ENCODE results near the gene SLC39A5.
"Not testable (repeated sequence)": the region's sequence is repeated elsewhere in the genome, so short reads cannot be mapped to it uniquely, and the experiment has no call there.

The SLC39A5 gene

DNA sequence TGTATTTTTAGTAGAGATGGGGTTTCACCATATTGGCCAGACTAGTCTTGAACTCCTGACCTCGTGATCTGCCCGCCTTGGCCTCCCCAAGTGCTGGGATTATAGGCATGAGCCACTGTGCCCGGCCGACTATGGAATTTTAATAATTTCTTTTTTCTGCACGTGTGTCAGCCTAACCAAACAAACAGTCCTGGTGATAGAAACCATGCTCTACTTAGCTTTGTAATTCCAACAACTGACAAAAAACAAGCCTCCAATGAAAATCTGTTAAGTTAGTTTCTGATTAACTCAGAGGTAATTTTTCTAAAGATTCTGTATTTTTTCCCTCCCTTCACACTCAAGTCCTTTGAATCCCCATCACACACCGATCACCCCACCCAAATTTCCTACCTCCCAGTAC, 52.2 kb downstream of the SLC39A5 start:
- Histone ChIP-seq H3K9me3 (ENCODE audit: control insufficient read depth, insufficient read depth, low read length) (no peaks in the 10 kb centered on the region), H3K4me3 (ENCODE audit: low read depth, low read length) (no peak overlapping the region), H3K4me1 (ENCODE audit: control insufficient read depth, insufficient read depth, low read length) (peaks cover 6% of the 10 kb centered on the region), H3K27me3 (ENCODE audit: control insufficient read depth, insufficient read depth, low read length) (no peaks in the 10 kb centered on the region), H3K9ac (ENCODE audit: low read depth, low read length) (no peak overlapping the region), H3K36me3 (ENCODE audit: control insufficient read depth, insufficient read depth, low read length) (peaks cover 87% of the 10 kb centered on the region), H3K27ac (ENCODE audit: low read depth, low read length) (no peak overlapping the region)

DNA sequence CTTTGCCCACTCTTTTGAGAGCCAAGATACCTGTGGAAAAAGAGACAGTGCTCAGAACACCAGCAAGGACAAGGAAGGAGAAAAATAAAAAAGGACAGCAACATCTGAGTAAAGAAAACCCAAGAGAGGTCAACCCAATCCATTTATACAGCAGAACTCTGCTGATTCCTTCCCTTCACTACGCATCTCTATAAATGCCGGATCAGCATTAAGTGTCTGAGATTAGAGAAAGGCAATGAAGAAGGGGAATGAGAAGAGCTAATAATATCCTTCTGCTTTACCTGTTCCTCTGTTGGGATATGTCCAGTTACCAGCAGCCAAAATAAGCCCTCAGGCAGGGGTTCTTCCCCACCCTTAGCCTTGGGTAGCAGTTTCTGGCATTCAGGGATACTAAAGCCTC, 52.7 kb downstream of the SLC39A5 start:
- H3K9ac ChIP-seq (ENCODE audit: low read depth, low read length), result no peak overlapping the region
- peaks cover 84% of the 10 kb centered on the region for H3K36me3 ChIP-seq (ENCODE audit: control insufficient read depth, insufficient read depth, low read length)
- peaks cover 6% of the 10 kb centered on the region for H3K4me1 ChIP-seq (ENCODE audit: control insufficient read depth, insufficient read depth, low read length)
- no peak overlapping the region for H3K27ac ChIP-seq (ENCODE audit: low read depth, low read length)
- H3K4me3 ChIP-seq (ENCODE audit: low read depth, low read length), result no peak overlapping the region
- no peaks in the 10 kb centered on the region for H3K27me3 ChIP-seq (ENCODE audit: control insufficient read depth, insufficient read depth, low read length)
- no peaks in the 10 kb centered on the region for H3K9me3 ChIP-seq (ENCODE audit: control insufficient read depth, insufficient read depth, low read length)

DNA sequence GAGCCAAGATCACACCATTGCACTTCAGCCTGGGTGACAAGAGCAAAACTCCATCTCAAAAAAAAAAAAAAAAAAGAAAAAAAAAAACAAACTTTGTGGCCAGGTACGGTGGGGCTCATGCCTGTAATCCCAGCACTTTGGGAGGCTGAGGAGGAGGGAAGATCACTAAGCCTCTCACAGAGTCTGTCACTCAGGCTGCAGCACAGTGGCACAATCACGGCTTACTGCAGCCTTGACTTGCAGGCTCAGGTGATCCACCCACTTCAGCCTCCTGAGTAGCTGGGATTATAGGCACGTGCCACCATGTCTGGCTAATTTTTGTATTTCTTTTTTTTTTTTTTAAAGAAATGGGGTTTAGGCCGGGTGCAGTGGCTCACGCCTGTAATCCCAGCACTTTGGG, 54.4 kb downstream of the SLC39A5 start:
- H3K4me1 ChIP-seq (ENCODE audit: control insufficient read depth, insufficient read depth, low read length); H3K9me3 ChIP-seq (ENCODE audit: control insufficient read depth, insufficient read depth, low read length); H3K4me3 ChIP-seq (ENCODE audit: low read depth, low read length); H3K9ac ChIP-seq (ENCODE audit: low read depth, low read length); H3K27ac ChIP-seq (ENCODE audit: low read depth, low read length); H3K27me3 ChIP-seq (ENCODE audit: control insufficient read depth, insufficient read depth, low read length): not testable (repeated sequence)
- peaks cover 67% of the 10 kb centered on the region for H3K36me3 ChIP-seq (ENCODE audit: control insufficient read depth, insufficient read depth, low read length)

DNA sequence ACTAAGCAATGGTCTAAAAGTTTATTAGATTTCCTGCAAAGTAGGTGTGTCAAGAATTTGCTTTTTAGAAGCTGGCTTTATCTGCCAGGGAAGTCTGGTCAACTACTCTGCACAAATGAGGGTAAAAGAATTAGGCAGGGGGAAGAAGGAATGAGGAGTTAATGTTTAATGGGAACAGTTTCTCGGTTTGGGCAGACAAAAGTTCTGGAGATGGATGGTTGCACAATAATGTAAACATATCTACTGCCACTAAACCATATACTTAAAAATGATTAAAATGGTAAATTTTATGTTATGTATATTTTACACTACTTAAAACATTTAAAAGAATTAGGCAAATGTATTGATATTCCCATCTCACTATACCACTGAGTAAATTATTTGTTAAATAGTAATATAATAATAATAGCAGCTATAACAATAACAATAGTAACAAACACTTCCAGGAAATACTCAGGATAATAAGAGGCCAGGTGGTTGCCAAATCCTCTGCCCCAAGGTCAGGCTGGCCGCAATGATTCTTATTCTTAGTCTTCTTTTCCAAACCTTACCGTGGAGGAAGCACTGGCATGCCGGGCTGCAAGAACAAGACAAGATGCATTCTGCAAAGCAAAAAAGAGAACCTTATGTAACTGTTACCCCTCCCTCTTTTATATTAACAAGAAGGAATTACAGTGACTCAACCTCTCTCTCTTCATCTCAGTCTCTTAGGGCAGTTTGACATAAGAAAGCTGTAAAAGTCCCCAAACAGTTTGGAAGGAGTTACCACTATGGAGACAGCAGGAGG, 56.4 kb downstream of the SLC39A5 start:
- no peak overlapping the region for H3K4me3 ChIP-seq (ENCODE audit: low read depth, low read length)
- H3K9me3 ChIP-seq (ENCODE audit: control insufficient read depth, insufficient read depth, low read length), result no peaks in the 10 kb centered on the region
- H3K9ac ChIP-seq (ENCODE audit: low read depth, low read length), result no peak overlapping the region
- H3K36me3 ChIP-seq (ENCODE audit: control insufficient read depth, insufficient read depth, low read length), result peaks cover 61% of the 10 kb centered on the region
- H3K27ac ChIP-seq (ENCODE audit: low read depth, low read length), result no peak overlapping the region
- H3K27me3 ChIP-seq (ENCODE audit: control insufficient read depth, insufficient read depth, low read length), result no peaks in the 10 kb centered on the region
- H3K4me1 ChIP-seq (ENCODE audit: control insufficient read depth, insufficient read depth, low read length), result peaks cover 6% of the 10 kb centered on the region

All from HUES48 (cell line).